H1 (cell line): ENCODE measurements around the gene PTK6. TPM values are rescaled to one million over a fixed set of nuclear protein-coding genes. Genes with fewer than 3 reads are reported as not detected.
A peak's percentile ranks its signal among the peaks of the same experiment; 100 is the strongest.

ENCODE experiments used
- CTCF ChIA-PET: fragments of 300-600 bp; sonication (Branson Sonifier 250); formaldehyde crosslinking; loops from one replicate; lab custom pipeline; 2021; ENCODE audit not compliant: partially characterized antibody; lab: Charles Lee
- POLR2A ChIA-PET: fragments of 300-600 bp; sonication (Branson Sonifier 250); formaldehyde crosslinking; loops from one replicate; lab custom pipeline; 2021; ENCODE audit warnings: inconsistent platforms; ENCODE audit not compliant: partially characterized antibody; lab: Charles Lee
- DNase-seq, 2 experiments: peaks; one replicate each; pipeline versions ENCODE4 v3.0.0 to v3.0.0-alpha.2; 2010 to 2022; ENCODE audit warnings: low spot score in 2 of 2, low read depth in 1 of 2, mixed read lengths in 1 of 2
- FAIRE-seq: peaks from 2 replicates; lab custom pipeline; 2011; peaks lifted over from hg19 to GRCh38; lab: Jason Lieb, UNC
- H2AFZ ChIP-seq: 2 replicates; pipeline ENCODE4 v1.8.1; 2012; ENCODE audit warnings: low read length, inconsistent platforms
- H2AK5ac ChIP-seq: 2 replicates; pipeline ENCODE4 v1.6.1; 2013; ENCODE audit warnings: low read depth, low read length
- H2BK120ac ChIP-seq: replicated peaks from 2 replicates; pipeline ENCODE3; 2013; ENCODE audit warnings: low read depth, low read length, inconsistent platforms
- H2BK12ac ChIP-seq: 2 replicates; pipeline ENCODE4 v1.6.1; 2013; ENCODE audit warnings: low read depth, low read length
- H2BK15ac ChIP-seq: 2 replicates; pipeline ENCODE4 v1.6.1; 2013; ENCODE audit warnings: low read length
- H2BK20ac ChIP-seq: 2 replicates; pipeline ENCODE4 v1.6.1; 2013; ENCODE audit warnings: low read length
- H2BK5ac ChIP-seq: 2 replicates; pipeline ENCODE4 v1.6.1; 2013; ENCODE audit warnings: low read depth, low read length
- H3K14ac ChIP-seq: 2 replicates; pipeline ENCODE4 v1.6.1; 2013; ENCODE audit warnings: inconsistent platforms; ENCODE audit not compliant: insufficient read length
- H3K18ac ChIP-seq: 2 replicates; pipeline ENCODE4 v1.6.1; 2013; ENCODE audit warnings: low read length; ENCODE audit errors: extremely low read depth
- H3K23ac ChIP-seq: 2 replicates; pipeline ENCODE4 v1.6.1; 2013; ENCODE audit warnings: inconsistent platforms; ENCODE audit not compliant: insufficient read length
- H3K23me2 ChIP-seq: 2 replicates; pipeline ENCODE4 v1.6.1; 2013; ENCODE audit warnings: low read depth, low read length
- H3K27ac ChIP-seq: 2 replicates; pipeline ENCODE4 v1.6.1; 2011; ENCODE audit warnings: low read depth, low read length, inconsistent platforms
- H3K27me3 ChIP-seq, 4 experiments: replicated peaks in 1 of 4; 1 replicate in 1 of 4; 2 replicates in 3 of 4; pipeline versions ENCODE4 v1.6.1 to v1.8.1; 2011 to 2013; ENCODE audit warnings: low read length in 3 of 4, mild to moderate bottlenecking in 3 of 4, inconsistent platforms in 2 of 4, mixed read lengths in 2 of 4, moderate library complexity in 1 of 4; ENCODE audit not compliant: control insufficient read depth in 3 of 4, insufficient read depth in 3 of 4; ENCODE audit errors: extremely low read depth in 1 of 4
- H3K36me3 ChIP-seq, 4 experiments: 2 replicates each; pipeline versions ENCODE4 v1.6.1 to v1.8.1; 2011 to 2013; ENCODE audit warnings: mild to moderate bottlenecking in 4 of 4, low read length in 3 of 4, moderate library complexity in 2 of 4, control low read depth in 1 of 4, inconsistent platforms in 1 of 4; ENCODE audit not compliant: insufficient read depth in 4 of 4, control insufficient read depth in 2 of 4
- H3K4ac ChIP-seq: replicated peaks from 2 replicates; pipeline ENCODE3; 2013; ENCODE audit warnings: low read length, low read depth, mixed read lengths, inconsistent platforms; ENCODE audit not compliant: insufficient read length
- H3K4me1 ChIP-seq, 4 experiments: replicated peaks in 1 of 4; 1 replicate in 1 of 4; 2 replicates in 3 of 4; pipeline versions ENCODE4 v1.6.1 to v1.8.1; 2011 to 2013; ENCODE audit warnings: low read length in 3 of 4, inconsistent platforms in 2 of 4, mixed read lengths in 1 of 4; ENCODE audit not compliant: insufficient read depth in 4 of 4, control insufficient read depth in 3 of 4
- H3K4me2 ChIP-seq, 2 experiments: 2 replicates each; pipeline versions ENCODE4 v1.6.1 to v1.8.1; 2011 to 2013; ENCODE audit warnings: low read depth in 2 of 2, low read length in 2 of 2, control low read depth in 1 of 2, inconsistent platforms in 1 of 2, mild to moderate bottlenecking in 1 of 2; ENCODE audit not compliant: insufficient read depth in 1 of 2
- H3K4me3 ChIP-seq, 4 experiments: fragments of 200-600, 300-600 bp in 1 of 4; sonication (generic), shearing (Covaris generic), sonication (Bioruptor Twin) in 1 of 4; 2 replicates each; pipeline versions ENCODE4 v1.5.1 to v1.8.1; 2011 to 2016; ENCODE audit warnings: low read length in 4 of 4, low read depth in 3 of 4, control low read depth in 2 of 4, inconsistent platforms in 2 of 4, mild to moderate bottlenecking in 2 of 4, mixed read lengths in 1 of 4, moderate library complexity in 1 of 4; ENCODE audit not compliant: insufficient read depth in 2 of 4; ENCODE audit errors: extremely low read depth in 1 of 4
- H3K56ac ChIP-seq: replicated peaks from 2 replicates; pipeline ENCODE3; 2013; ENCODE audit warnings: low read depth, mild to moderate bottlenecking, mixed read lengths, low read length, inconsistent platforms; ENCODE audit not compliant: insufficient read length
- H3K79me1 ChIP-seq: 2 replicates; pipeline ENCODE4 v1.6.1; 2013; ENCODE audit warnings: low read depth, low read length, control low read depth
- H3K79me2 ChIP-seq, 2 experiments: 2 replicates each; pipeline versions ENCODE4 v1.6.1 to v1.8.1; 2012 to 2013; ENCODE audit warnings: low read length in 2 of 2, mild to moderate bottlenecking in 2 of 2, inconsistent platforms in 1 of 2; ENCODE audit not compliant: insufficient read depth in 2 of 2, control insufficient read depth in 1 of 2
- H3K9ac ChIP-seq, 4 experiments: replicated peaks in 1 of 4; 1 replicate in 1 of 4; 2 replicates in 3 of 4; pipeline versions ENCODE4 v1.6.1 to v1.8.1; 2011 to 2013; ENCODE audit warnings: low read depth in 3 of 4, low read length in 3 of 4, control low read depth in 2 of 4, mild to moderate bottlenecking in 2 of 4, moderate library complexity in 2 of 4, inconsistent platforms in 1 of 4; ENCODE audit errors: extremely low read depth in 1 of 4
- H3K9me3 ChIP-seq, 2 experiments: 2 replicates each; pipeline versions ENCODE4 v1.6.1 to v1.8.1; 2012 to 2013; ENCODE audit warnings: mild to moderate bottlenecking in 2 of 2, moderate library complexity in 2 of 2, control low read depth in 1 of 2, inconsistent platforms in 1 of 2, low read depth in 1 of 2, low read length in 1 of 2, mixed read lengths in 1 of 2; ENCODE audit not compliant: insufficient read depth in 2 of 2
- H4K20me1 ChIP-seq, 2 experiments: replicated peaks in 1 of 2; 2 replicates each; pipeline versions ENCODE3 to v1.8.1; 2011 to 2013; ENCODE audit warnings: inconsistent platforms in 2 of 2, low read length in 2 of 2, mild to moderate bottlenecking in 1 of 2; ENCODE audit not compliant: insufficient read depth in 2 of 2, control insufficient read depth in 1 of 2
- H4K5ac ChIP-seq: 2 replicates; pipeline ENCODE4 v1.6.1; 2013; ENCODE audit warnings: low read length, low read depth, mixed read lengths, inconsistent platforms; ENCODE audit not compliant: insufficient read length
- H4K8ac ChIP-seq: 2 replicates; pipeline ENCODE4 v1.8.0; 2013; ENCODE audit warnings: mild to moderate bottlenecking, moderate library complexity, low read length, inconsistent platforms; ENCODE audit not compliant: insufficient read depth; ENCODE audit errors: extremely low read depth
- H4K91ac ChIP-seq: replicated peaks from 2 replicates; pipeline ENCODE3; 2013; ENCODE audit warnings: low read length, mixed read lengths, inconsistent platforms; ENCODE audit not compliant: insufficient read length
- BRCA1 ChIP-seq: IDR thresholded peaks from 2 replicates; pipeline ENCODE4 v1.6.1; 2012; ENCODE audit warnings: low read depth, low read length, improper control_type of control experiment
- GABPA ChIP-seq: IDR thresholded peaks from 2 replicates; pipeline ENCODE4 v1.6.1; 2011; ENCODE audit warnings: mild to moderate bottlenecking, low read length, moderate library complexity, borderline replicate concordance; ENCODE audit not compliant: insufficient read depth
- RBBP5 ChIP-seq: IDR thresholded peaks from 2 replicates; pipeline ENCODE4 v1.7.1; 2012; ENCODE audit warnings: low read depth, mild to moderate bottlenecking, inconsistent platforms, low read length, moderate library complexity, borderline replicate concordance
- RNF2 ChIP-seq: fragments of 200-900, 300-1000 bp; sonication (generic); IDR thresholded peaks from 2 replicates; pipeline ENCODE4 v1.7.1; 2016; ENCODE audit warnings: borderline replicate concordance, low read depth, mild to moderate bottlenecking, antibody characterized with exemption, low read length; ENCODE audit not compliant: poor library complexity, severe bottlenecking; ENCODE audit errors: missing control alignments
- USF2 ChIP-seq: IDR thresholded peaks from 2 replicates; pipeline ENCODE4 v1.6.1; 2011; ENCODE audit warnings: low read length, improper control_type of control experiment
- WGBS, 2 experiments: shearing (Covaris generic) in 1 of 2; methylation state at CpG; one replicate each; pipeline versions ENCODE4 v1.1.6 to v1.1.7; 2013 to 2015; ENCODE audit warnings: low lambda C conversion rate in 2 of 2, mixed read lengths in 2 of 2, inconsistent platforms in 1 of 2, low coverage in 1 of 2, missing lambda C conversion rate in 1 of 2; ENCODE audit not compliant: insufficient replicate concordance in 2 of 2, insufficient coverage in 1 of 2, insufficient read length in 1 of 2; ENCODE audit errors: extremely low coverage in 1 of 2, missing lambda C conversion rate in 1 of 2; 5-methylcytosine and 5-hydroxymethylcytosine counted together
- polyA plus RNA-seq, 7 experiments: library from polyadenylated mRNA; depleted of rRNA in 3 of 7; stranded (reverse) in 5 of 7; unstranded in 2 of 7; fragments of >200 nt in 5 of 7; fragments of 200-250 nt in 2 of 7; gene quantifications; 1 replicate in 5 of 7; 2 replicates in 1 of 7; 4 replicates in 1 of 7; pipeline versions ENCODE4 v1.2.1 to v1.2.3, GENCODE V29; 2011 to 2013; ENCODE audit warnings: missing spikeins in 2 of 7, mixed read lengths in 2 of 7
- total RNA-seq: library from RNA; stranded (reverse); fragmentation: NEBNext Ultra II Directional; extraction: Animal tissue kit (Norgen Biotek cat#: 25700); gene quantifications from 2 replicates; pipeline ENCODE4 v1.2.1, GENCODE V29; 2021
- TF ChIP-seq, protein P1 (sequence below), 3 experiments: IDR thresholded peaks; 1 replicate in 2 of 3; 2 replicates in 1 of 3; pipeline versions ENCODE4 v1.5.1 to v1.6.1; 2011; ENCODE audit warnings: low read length in 3 of 3, mild to moderate bottlenecking in 3 of 3, inconsistent platforms in 2 of 3, low read depth in 1 of 3, moderate library complexity in 1 of 3; ENCODE audit not compliant: insufficient read depth in 1 of 3; ENCODE audit errors: control extremely low read depth in 1 of 3

The PTK6 gene
- total and polyA plus RNA-seq, 2 of the 8 experiments (the other 6 are each of a cell fraction or from before 2014, with no cell fraction given) = 0.12 to 0.19 TPM

DNA sequence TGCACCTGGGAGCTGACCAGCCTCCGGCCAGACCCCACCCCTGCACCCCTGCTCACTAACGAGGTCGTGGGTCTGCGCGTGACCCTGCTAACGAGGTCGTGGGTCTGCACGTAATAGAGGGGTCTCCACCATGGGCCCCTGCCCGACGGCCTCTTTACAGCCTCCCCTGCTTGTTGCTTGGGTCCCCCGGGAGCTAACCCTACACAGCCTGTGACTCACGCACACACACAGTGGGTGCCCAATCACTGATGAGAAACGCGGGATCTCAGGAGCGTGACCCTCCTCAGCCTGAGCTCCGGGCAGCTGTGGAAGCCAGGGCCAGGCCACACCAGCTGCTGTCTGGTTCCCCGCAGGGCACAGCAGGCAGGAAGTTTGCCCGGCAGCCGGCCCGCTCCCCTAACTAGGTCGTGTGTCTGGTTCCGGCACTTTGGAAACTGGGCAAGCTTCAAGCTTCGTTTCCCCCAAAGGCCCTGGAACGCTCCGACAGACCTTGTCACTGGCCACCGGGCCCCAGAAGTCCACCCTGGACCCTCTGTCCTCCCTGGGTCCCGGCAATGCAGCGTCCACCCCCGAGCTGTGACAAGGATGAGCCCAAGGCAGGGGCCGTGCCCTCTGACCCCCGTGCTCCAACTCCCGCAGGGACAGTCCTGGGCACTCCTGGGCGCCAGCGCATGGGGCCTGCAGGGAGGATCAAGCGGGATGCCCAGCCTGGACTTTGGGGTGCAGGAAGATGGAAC lies 767 bp downstream of the PTK6 start:
- no peaks in the 10 kb centered on the region for H3K79me2 ChIP-seq
- TF ChIP-seq, protein P1, sequence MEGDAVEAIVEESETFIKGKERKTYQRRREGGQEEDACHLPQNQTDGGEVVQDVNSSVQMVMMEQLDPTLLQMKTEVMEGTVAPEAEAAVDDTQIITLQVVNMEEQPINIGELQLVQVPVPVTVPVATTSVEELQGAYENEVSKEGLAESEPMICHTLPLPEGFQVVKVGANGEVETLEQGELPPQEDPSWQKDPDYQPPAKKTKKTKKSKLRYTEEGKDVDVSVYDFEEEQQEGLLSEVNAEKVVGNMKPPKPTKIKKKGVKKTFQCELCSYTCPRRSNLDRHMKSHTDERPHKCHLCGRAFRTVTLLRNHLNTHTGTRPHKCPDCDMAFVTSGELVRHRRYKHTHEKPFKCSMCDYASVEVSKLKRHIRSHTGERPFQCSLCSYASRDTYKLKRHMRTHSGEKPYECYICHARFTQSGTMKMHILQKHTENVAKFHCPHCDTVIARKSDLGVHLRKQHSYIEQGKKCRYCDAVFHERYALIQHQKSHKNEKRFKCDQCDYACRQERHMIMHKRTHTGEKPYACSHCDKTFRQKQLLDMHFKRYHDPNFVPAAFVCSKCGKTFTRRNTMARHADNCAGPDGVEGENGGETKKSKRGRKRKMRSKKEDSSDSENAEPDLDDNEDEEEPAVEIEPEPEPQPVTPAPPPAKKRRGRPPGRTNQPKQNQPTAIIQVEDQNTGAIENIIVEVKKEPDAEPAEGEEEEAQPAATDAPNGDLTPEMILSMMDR (IDR thresholded peaks at IDR 0.05; ENCODE audit: control extremely low read depth in 1 of 3, insufficient read depth in 1 of 3, low read depth in 1 of 3, low read length in 3 of 3) = no peak
- TF ChIP-seq RNF2 (no peak), GABPA (no peak), RBBP5 (no peak), USF2 (no peak), BRCA1 (no peak)

More for the DNA sequence above, 767 bp downstream of the PTK6 start:
- H4K91ac ChIP-seq = no peak overlapping the region
- no peak overlapping the region for H3K4me3 ChIP-seq
- no peak overlapping the region; the same call in 1 of the 2 replicates for H3K18ac ChIP-seq
- no peak overlapping the region for H4K5ac ChIP-seq
- H2AK5ac ChIP-seq = no peak overlapping the region
- peaks cover 3% of the 10 kb centered on the region; the same call in 1 of the 2 replicates for H3K23me2 ChIP-seq
- no peak overlapping the region; the same call in none of the 2 replicates for H4K8ac ChIP-seq
- H3K27ac ChIP-seq = no peak overlapping the region
- peaks cover 0 to 3% of the 10 kb centered on the region in 2 experiments for H4K20me1 ChIP-seq
- H2BK5ac ChIP-seq = peak overlapping the region; percentile 44; the same call in 1 of the 2 replicates
- CTCF ChIA-PET = interaction anchor here (0.6 to 4.8 kb wide), 24 partner anchors 10 to 265 kb away, joined by 3 to 23 read pairs (median 6); partner anchors contain the start of genes FNDC11, HELZ2, LIME1 and SRMS
- no peak overlapping the region for H3K14ac ChIP-seq
- peak overlapping the region; percentile 75; the same call in 1 of the 2 replicates for H2BK12ac ChIP-seq
- H2BK15ac ChIP-seq = no peak overlapping the region
- H2BK20ac ChIP-seq = no peak overlapping the region
- H3K36me3 ChIP-seq = no peaks in the 10 kb centered on the region
- H2BK120ac ChIP-seq = no peak overlapping the region
- H3K23ac ChIP-seq = no peak overlapping the region
- no peaks in the 10 kb centered on the region for H3K9me3 ChIP-seq
- H3K9ac ChIP-seq = no peak overlapping the region; a peak in 1 of 7 replicates
- H2AFZ ChIP-seq = no peak overlapping the region
- H3K79me1 ChIP-seq = no peaks in the 10 kb centered on the region; the same call in 1 of the 2 replicates
- H3K4me1 ChIP-seq = peaks cover 0 to 23% (median 3%) of the 10 kb centered on the region in 4 experiments; a peak in 5 of 7 replicates
- FAIRE-seq (no peak), DNase-seq (no peak)
- 88% methylated on average over 34 of the region's 35 CpGs; no CpG with 5 or more reads in 1 of the 2 experiments for WGBS, 2 experiments
- H3K4me2 ChIP-seq = no peak overlapping the region
- H3K56ac ChIP-seq = no peak overlapping the region
- POLR2A ChIA-PET = interaction anchor here (0.6 to 3.7 kb wide), 10 partner anchors 9 to 1420 kb away, joined by 3 to 26 read pairs (median 3); partner anchors contain the start of genes PPDPF and STMN3
- no peaks in the 10 kb centered on the region for H3K27me3 ChIP-seq
- H3K4ac ChIP-seq = no peak overlapping the region
